Left hindlimb (tissue), 1 donor: ENCODE results near the gene CACNA1C.
A peak's percentile ranks its signal among the peaks of the same experiment; 100 is the strongest.

ENCODE experiments used
- DNase-seq: peaks from one replicate; pipeline ENCODE4 v3.0.0-alpha.2; 2018

Gene CACNA1C

GRCh38 chr12:2397356-2398045, 344.7 kb downstream of the CACNA1C start:
- DNase-seq = no peak

GRCh38 chr12:2401040-2401439, 348.3 kb downstream of the CACNA1C start:
- DNase-seq = no peak

GRCh38 chr12:2402073-2402579, 349.3 kb downstream of the CACNA1C start:
- no peak for DNase-seq

- DNase-seq = no peak
These were observed 350.6 kb downstream of the CACNA1C start for GRCh38 chr12:2403221-2403976.

GRCh38 chr12:2405039-2405438, 352.3 kb downstream of the CACNA1C start:
- DNase-seq = no peak

- no peak for DNase-seq
These were observed 354.1 kb downstream of the CACNA1C start for GRCh38 chr12:2406903-2407302.

- no peak for DNase-seq
These were observed 355.5 kb downstream of the CACNA1C start for GRCh38 chr12:2408262-2408661.

- no peak for DNase-seq
These were observed 357.0 kb downstream of the CACNA1C start for GRCh38 chr12:2409656-2410265.

- peak; percentile 60 for DNase-seq
These were observed 357.7 kb downstream of the CACNA1C start for GRCh38 chr12:2410496-2410895.

GRCh38 chr12:2411011-2411410, 358.2 kb downstream of the CACNA1C start:
- DNase-seq = no peak

GRCh38 chr12:2411616-2412304, 359.0 kb downstream of the CACNA1C start:
- no peak for DNase-seq

GRCh38 chr12:2412305-2412643, 359.5 kb downstream of the CACNA1C start:
- DNase-seq = no peak

- no peak for DNase-seq
These were observed 360.5 kb downstream of the CACNA1C start for GRCh38 chr12:2413301-2413700.

GRCh38 chr12:2413999-2414792, 361.4 kb downstream of the CACNA1C start:
- DNase-seq = no peak

- no peak for DNase-seq
These were observed 362.2 kb downstream of the CACNA1C start for GRCh38 chr12:2414810-2415567.

- DNase-seq = no peak
These were observed 362.8 kb downstream of the CACNA1C start for GRCh38 chr12:2415568-2415944.

- DNase-seq = no peak
These were observed 363.4 kb downstream of the CACNA1C start for GRCh38 chr12:2416158-2416557.

GRCh38 chr12:2417481-2418160, 364.8 kb downstream of the CACNA1C start:
- no peak for DNase-seq

GRCh38 chr12:2418579-2418978, 365.8 kb downstream of the CACNA1C start:
- no peak for DNase-seq

- no peak for DNase-seq
These were observed 369.8 kb downstream of the CACNA1C start for GRCh38 chr12:2422591-2422990.

- no peak for DNase-seq
These were observed 376.2 kb downstream of the CACNA1C start for GRCh38 chr12:2429032-2429431.
